GM20000 (cell line): ENCODE measurements around the gene RBPJ.

Source experiments
- DNase-seq: peaks from one replicate; pipeline ENCODE4 v3.0.0; 2012; ENCODE audit warnings: low spot score
- CTCF ChIP-seq: IDR thresholded peaks from 2 replicates; pipeline ENCODE4 v1.5.1; 2012; ENCODE audit warnings: mild to moderate bottlenecking, control low read depth; ENCODE audit errors: extremely low read depth, missing control alignments

RBPJ gene

DNA sequence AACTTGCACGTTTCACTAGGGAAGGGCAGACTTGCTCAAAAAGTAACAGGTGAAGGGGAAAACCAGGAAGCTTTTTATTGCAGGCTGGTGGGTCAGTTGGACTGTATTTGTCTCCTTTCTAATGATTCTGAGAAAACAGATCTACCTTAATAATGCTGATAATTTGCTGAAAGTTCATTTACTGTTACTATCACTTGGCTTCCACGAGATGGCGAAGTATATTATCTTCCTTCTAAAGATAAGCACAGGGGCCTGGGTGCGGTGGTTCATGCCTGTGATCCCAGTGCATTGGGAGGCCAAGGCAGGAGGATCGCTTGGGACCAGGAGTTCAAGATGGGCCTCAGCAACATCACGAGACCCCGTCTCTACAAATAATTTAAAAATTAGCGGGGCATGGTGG lies 153.1 kb downstream of the RBPJ start:
- no peak for TF ChIP-seq CTCF
- no peak for DNase-seq

GRCh38 chr4:26474551-26474950 lies 153.7 kb downstream of the RBPJ start:
- TF ChIP-seq CTCF, result no peak
- no peak for DNase-seq

- TF ChIP-seq CTCF, result no peak
- DNase-seq, result no peak
Observed at GRCh38 chr4:26475716-26476115, 154.9 kb downstream of the RBPJ start.

- TF ChIP-seq CTCF, result no peak
- DNase-seq, result no peak
Observed at GRCh38 chr4:26476545-26476944, 155.7 kb downstream of the RBPJ start.

DNA sequence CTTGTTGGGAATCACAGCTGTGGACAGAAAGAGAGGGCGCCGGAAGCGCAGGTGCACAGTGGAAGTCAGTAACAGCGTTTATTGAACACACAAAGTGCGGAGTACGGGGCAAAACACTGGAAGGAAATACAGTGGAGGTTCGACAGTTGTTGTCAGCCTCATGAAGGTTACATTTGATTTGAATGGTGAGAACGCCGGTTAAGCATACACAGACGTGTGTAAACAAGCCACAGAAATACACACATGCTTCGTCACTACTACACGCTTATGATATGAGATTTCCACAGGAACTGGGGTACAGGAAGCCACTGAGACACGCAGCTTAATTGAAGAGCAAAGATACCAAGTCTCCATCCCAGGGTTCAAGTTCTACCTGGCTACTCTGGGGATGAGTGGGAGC lies 157.5 kb downstream of the RBPJ start:
- DNase-seq, result no peak
- no peak for TF ChIP-seq CTCF

DNA sequence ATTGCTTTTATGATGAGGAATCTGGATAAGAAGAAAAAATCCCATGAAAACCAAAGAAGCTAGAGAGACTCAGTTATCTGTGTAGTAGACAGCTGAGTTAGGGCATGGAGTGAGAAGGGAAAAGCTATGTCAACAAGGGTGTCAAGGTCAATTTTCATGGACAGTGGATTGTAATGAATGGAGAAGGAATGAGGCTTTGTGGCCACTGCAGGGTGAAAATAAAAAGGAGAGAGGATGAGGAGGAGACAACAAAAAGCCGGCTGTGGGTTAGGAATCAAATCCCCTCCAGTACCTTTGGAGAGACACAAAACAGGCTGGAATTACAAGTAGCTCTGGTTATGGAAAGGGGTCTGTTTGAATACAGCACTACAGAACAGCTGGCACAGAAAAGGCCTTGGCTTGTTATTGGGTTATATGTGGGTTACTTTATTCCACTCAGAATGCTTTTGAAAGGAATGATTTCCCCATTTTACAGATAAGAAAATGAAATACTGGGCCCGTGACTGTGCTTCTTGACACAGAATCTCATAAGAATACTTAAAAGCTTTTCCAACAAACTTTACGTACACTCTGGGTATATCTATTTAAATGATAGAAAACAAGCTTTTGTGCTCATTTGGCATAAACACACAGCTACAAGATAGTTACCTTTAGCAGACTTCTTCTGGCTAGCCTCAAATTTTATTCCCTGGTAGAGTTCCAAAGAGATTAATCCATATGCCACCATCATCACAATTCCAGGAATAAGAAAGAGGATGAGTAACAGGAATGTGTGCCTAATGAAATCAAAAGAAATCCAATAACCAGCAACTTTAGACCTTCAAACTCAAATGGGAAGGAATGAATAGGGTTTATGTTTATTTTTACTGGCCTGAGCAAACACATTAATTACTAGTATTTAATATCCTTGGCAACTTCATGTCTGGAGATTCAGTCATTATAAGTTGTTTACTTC lies 162.0 kb downstream of the RBPJ start:
- TF ChIP-seq CTCF, result no peak
- no peak for DNase-seq

GRCh38 chr4:26484032-26484515 lies 163.3 kb downstream of the RBPJ start:
- TF ChIP-seq CTCF, result no peak
- no peak for DNase-seq
